Gastrocnemius medialis (tissue), 4 donors: ENCODE measurements around the gene FEM1A.

Source experiments
- CTCF ChIP-seq, 5 experiments: fragments of 450-650 bp in 3 of 5; fragments of 200-600 bp in 2 of 5; sonication (generic) in 2 of 5; IDR thresholded peaks in 4 of 5; conservative IDR thresholded peaks in 1 of 5; 1 replicate in 4 of 5; 2 replicates in 1 of 5; pipeline ENCODE4 v1.5.1; 2016 to 2019; ENCODE audit warnings: antibody characterized with exemption in 5 of 5, mild to moderate bottlenecking in 3 of 5, moderate library complexity in 3 of 5
- POLR2A ChIP-seq, 2 donors: fragments of 450-650 bp; IDR thresholded peaks; one replicate each; pipeline ENCODE4 v1.6.1; 2017; ENCODE audit warnings: antibody characterized with exemption in 2 of 2, mild to moderate bottlenecking in 2 of 2, moderate library complexity in 2 of 2

DNA sequence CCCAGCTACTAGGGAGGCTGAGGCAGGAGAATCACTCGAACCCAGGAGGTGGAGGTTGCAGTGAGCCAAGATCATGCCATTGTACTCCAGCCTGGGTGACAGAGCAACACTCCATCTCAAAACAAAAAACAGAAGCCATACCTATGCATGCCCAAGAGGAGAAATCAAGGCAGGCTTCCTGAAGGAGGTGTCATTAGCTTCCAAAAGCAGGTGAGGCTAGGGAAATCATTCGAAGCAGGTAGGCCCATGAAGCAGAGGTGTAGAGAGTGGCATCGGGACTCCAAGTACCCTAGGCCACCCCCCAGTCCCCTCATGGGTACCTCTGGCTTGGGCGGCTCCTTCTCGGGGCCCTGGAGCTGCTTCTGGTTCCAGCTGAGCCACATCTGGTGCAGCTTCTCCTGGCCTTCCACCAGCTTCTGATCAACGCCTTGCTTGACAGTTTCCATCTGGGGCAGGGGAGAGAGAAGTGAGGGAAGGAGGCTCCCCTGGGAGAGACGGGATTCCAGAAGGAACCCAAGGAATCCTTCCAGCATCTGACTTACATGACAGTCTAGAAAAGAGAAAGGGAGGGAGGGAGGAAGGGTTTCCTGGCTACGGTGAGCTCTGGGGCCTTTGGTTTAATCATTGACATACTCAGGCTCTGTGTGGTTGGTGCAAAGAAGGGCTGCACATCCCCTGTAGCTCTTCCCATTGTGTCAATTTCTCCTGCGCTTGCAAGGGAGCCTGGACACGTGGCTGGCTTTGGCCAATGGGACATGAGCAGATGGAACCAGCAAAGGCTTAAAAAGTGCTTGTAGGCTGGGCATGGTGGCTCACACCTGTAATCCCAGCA is 53.0 kb downstream of the FEM1A start:
- no peak for TF ChIP-seq CTCF (IDR thresholded peaks at IDR 0.05 in 4 of 5, conservative IDR thresholded peaks at IDR 0.05 in 1 of 5)
- no peak for TF ChIP-seq POLR2A (IDR thresholded peaks at IDR 0.05)
